ENCODE results near the gene FRMD4B. TPM values are rescaled to one million over a fixed set of nuclear protein-coding genes. Genes with fewer than 3 reads are reported as not detected.

The FRMD4B gene
- total and polyA plus RNA-seq, 2 donors from 2014 or later = 11.8 to 50.5 TPM

DNA sequence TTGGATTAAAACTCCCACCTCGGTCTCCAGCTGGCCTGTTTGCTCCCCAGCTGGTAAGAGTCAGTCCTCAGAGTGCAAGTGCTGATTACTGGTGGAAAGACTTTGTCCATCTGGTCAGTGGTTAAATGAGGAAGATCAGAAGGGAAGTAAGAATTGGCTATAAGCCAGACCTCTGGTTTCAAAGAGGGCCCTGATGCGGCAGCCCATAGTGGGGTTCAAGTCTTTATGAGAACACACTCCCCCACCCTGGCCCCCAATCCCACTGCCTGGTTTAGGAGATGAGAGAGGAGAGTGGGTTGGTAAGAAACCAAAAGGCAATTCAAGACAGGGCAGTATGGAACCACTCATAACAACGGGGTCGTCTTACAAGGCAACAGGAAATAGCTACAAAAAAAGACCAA, 65.0 kb downstream of the FRMD4B start:
- Histone ChIP-seq H3K9me3 (ENCODE audit: control insufficient read depth in 2 of 3, insufficient read depth in 1 of 3, low read length in 3 of 3) (no peaks in the 10 kb centered on the region), H3K4me1 (ENCODE audit: control insufficient read depth in 2 of 3, insufficient read depth in 2 of 3, low read depth in 1 of 3, low read length in 3 of 3) (peaks cover 0 to 3% (median 0%) of the 10 kb centered on the region in 3 donors), H3K27me3 (ENCODE audit: control insufficient read depth, insufficient read depth, low read length) (no peaks in the 10 kb centered on the region), H3K27ac (ENCODE audit: low read depth in 2 of 2, low read length in 2 of 2) (no peak overlapping the region), H3K4me3 (ENCODE audit: low read length in 3 of 3) (no peak overlapping the region), H3K9ac (ENCODE audit: low read length in 3 of 3) (no peak overlapping the region), H3K36me3 (ENCODE audit: control insufficient read depth in 2 of 3, insufficient read depth in 3 of 3, low read length in 3 of 3) (no peaks in the 10 kb centered on the region)
- DNase-seq (peak in 3 of 5 donors; percentile 40 to 87 (median 55)), FAIRE-seq (no peak)
- intact Hi-C loops (cut with DNase I) = no loop called here
- TF ChIP-seq, protein P1, sequence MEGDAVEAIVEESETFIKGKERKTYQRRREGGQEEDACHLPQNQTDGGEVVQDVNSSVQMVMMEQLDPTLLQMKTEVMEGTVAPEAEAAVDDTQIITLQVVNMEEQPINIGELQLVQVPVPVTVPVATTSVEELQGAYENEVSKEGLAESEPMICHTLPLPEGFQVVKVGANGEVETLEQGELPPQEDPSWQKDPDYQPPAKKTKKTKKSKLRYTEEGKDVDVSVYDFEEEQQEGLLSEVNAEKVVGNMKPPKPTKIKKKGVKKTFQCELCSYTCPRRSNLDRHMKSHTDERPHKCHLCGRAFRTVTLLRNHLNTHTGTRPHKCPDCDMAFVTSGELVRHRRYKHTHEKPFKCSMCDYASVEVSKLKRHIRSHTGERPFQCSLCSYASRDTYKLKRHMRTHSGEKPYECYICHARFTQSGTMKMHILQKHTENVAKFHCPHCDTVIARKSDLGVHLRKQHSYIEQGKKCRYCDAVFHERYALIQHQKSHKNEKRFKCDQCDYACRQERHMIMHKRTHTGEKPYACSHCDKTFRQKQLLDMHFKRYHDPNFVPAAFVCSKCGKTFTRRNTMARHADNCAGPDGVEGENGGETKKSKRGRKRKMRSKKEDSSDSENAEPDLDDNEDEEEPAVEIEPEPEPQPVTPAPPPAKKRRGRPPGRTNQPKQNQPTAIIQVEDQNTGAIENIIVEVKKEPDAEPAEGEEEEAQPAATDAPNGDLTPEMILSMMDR (IDR thresholded peaks at IDR 0.05; ENCODE audit: borderline replicate concordance, extremely low read depth, insufficient read depth) = no peak

DNA sequence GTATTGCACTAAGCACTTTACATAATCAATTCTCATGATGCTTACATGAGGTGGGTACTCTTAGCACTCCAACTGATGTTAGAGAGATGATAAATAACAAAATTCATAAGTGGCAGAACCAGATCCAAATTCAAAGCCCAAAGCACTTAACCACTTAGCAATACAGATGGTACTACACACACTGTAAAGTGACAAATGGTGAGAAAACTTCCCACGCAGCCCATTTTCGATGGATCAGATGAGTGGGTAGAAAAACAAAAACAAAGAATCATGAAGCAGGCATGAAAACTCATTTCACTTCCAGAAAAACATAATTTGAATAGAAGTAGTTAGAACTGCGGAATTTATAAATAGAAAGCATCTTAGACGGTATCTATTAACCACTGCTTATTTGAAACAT, 66.2 kb downstream of the FRMD4B start:
- TF ChIP-seq, protein P1 (IDR thresholded peaks at IDR 0.05; ENCODE audit: borderline replicate concordance, extremely low read depth, insufficient read depth) = no peak
- Histone ChIP-seq H3K36me3 (ENCODE audit: control insufficient read depth in 2 of 3, insufficient read depth in 3 of 3, low read length in 3 of 3) (no peaks in the 10 kb centered on the region), H3K27ac (ENCODE audit: low read depth in 2 of 2, low read length in 2 of 2) (no peak overlapping the region), H3K9me3 (ENCODE audit: control insufficient read depth in 2 of 3, insufficient read depth in 1 of 3, low read length in 3 of 3) (no peaks in the 10 kb centered on the region), H3K27me3 (ENCODE audit: control insufficient read depth, insufficient read depth, low read length) (no peaks in the 10 kb centered on the region), H3K4me3 (ENCODE audit: low read length in 3 of 3) (no peak overlapping the region), H3K4me1 (ENCODE audit: control insufficient read depth in 2 of 3, insufficient read depth in 2 of 3, low read depth in 1 of 3, low read length in 3 of 3) (no peaks in the 10 kb centered on the region), H3K9ac (ENCODE audit: low read length in 3 of 3) (no peak overlapping the region)
- FAIRE-seq (no peak), DNase-seq (no peak)
- intact Hi-C loops (cut with DNase I) = no loop called here

DNA sequence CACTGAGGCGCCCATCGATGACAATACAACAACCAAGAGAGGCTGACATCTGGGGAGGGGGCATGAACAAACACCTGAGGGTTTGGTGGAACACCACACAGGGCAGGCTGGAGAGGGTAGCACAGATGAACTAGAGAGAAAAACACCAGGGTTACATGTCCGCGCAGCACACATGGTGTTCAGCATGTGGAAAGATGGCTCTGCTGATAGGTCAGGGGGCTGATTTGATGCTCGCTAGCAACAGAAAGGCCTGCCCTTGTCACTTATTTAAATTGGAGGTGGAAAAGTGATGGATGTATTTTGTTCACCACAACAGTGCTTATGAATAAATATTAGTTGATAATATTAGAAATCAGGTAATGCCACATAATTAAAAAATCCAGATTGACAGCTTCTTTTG, 67.5 kb downstream of the FRMD4B start:
- Histone ChIP-seq H3K27me3 (ENCODE audit: control insufficient read depth, insufficient read depth, low read length) (no peaks in the 10 kb centered on the region), H3K4me3 (ENCODE audit: low read length in 3 of 3) (no peak overlapping the region), H3K27ac (ENCODE audit: low read depth in 2 of 2, low read length in 2 of 2) (no peak overlapping the region), H3K9ac (ENCODE audit: low read length in 3 of 3) (no peak overlapping the region), H3K36me3 (ENCODE audit: control insufficient read depth in 2 of 3, insufficient read depth in 3 of 3, low read length in 3 of 3) (no peaks in the 10 kb centered on the region), H3K4me1 (ENCODE audit: control insufficient read depth in 2 of 3, insufficient read depth in 2 of 3, low read depth in 1 of 3, low read length in 3 of 3) (no peaks in the 10 kb centered on the region), H3K9me3 (ENCODE audit: control insufficient read depth in 2 of 3, insufficient read depth in 1 of 3, low read length in 3 of 3) (no peaks in the 10 kb centered on the region)
- FAIRE-seq (no peak), DNase-seq (no peak)
- intact Hi-C loops (cut with DNase I) = no loop called here
- TF ChIP-seq, protein P1 (IDR thresholded peaks at IDR 0.05; ENCODE audit: borderline replicate concordance, extremely low read depth, insufficient read depth) = no peak

DNA sequence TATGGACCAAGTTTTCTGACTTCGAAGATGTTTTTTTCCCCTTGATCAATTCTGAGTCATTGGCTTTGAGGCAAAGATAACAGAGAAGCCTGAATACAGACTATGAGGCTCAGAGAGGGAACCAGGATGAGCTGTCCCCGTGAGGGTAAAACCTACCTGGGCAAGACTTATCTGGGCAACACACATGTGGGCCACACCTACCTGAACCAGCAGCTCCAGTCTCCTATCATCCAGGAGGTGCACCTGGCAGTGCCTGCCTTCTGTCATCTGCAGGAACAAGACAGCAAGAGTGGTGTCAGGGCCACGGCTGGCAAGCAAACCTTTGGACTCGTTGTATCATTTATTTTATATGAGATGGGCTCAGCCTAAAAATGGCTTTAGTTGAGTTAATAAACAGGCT, 72.6 kb downstream of the FRMD4B start:
- peaks cover 0 to 4% (median 0%) of the 10 kb centered on the region in 3 donors for H3K36me3 ChIP-seq (ENCODE audit: control insufficient read depth in 2 of 3, insufficient read depth in 3 of 3, low read length in 3 of 3)
- H3K27ac ChIP-seq (ENCODE audit: low read depth in 2 of 2, low read length in 2 of 2) = no peak overlapping the region
- no peaks in the 10 kb centered on the region for H3K4me1 ChIP-seq (ENCODE audit: control insufficient read depth in 2 of 3, insufficient read depth in 2 of 3, low read depth in 1 of 3, low read length in 3 of 3)
- no peaks in the 10 kb centered on the region for H3K27me3 ChIP-seq (ENCODE audit: control insufficient read depth, insufficient read depth, low read length)
- TF ChIP-seq, protein P1 (IDR thresholded peaks at IDR 0.05; ENCODE audit: borderline replicate concordance, extremely low read depth, insufficient read depth) = no peak
- no peak overlapping the region for H3K9ac ChIP-seq (ENCODE audit: low read length in 3 of 3)
- FAIRE-seq (no peak), DNase-seq (no peak)
- no peaks in the 10 kb centered on the region for H3K9me3 ChIP-seq (ENCODE audit: control insufficient read depth in 2 of 3, insufficient read depth in 1 of 3, low read length in 3 of 3)
- H3K4me3 ChIP-seq (ENCODE audit: low read length in 3 of 3) = no peak overlapping the region
- intact Hi-C loops (cut with DNase I) = no loop called here
